GM23248 (cell line): ENCODE results near the gene SLC16A8. TPM values are rescaled to one million over a fixed set of nuclear protein-coding genes. Genes with fewer than 3 reads are reported as not detected.

Experiments used
- DNase-seq: peaks from one replicate; pipeline ENCODE4 v3.0.0-alpha.2; 2015
- H2AFZ ChIP-seq: fragments of 200-600 bp; sonication (generic); 2 replicates; pipeline ENCODE4 v1.6.1; 2016; ENCODE audit warnings: antibody characterized with exemption
- H3F3A ChIP-seq: fragments of 200-600 bp; sonication (generic); 2 replicates; pipeline ENCODE4 v1.6.1; 2016; ENCODE audit warnings: mild to moderate bottlenecking, antibody characterized with exemption, mixed run types; ENCODE audit not compliant: insufficient read depth
- H3K27ac ChIP-seq: fragments of 200-600 bp; sonication (generic); 2 replicates; pipeline ENCODE4 v1.5.1; 2016; ENCODE audit warnings: mild to moderate bottlenecking
- H3K27me3 ChIP-seq: fragments of 200-600 bp; sonication (generic); replicated peaks from 2 replicates; pipeline ENCODE4 v1.6.1; 2016; ENCODE audit warnings: mild to moderate bottlenecking; ENCODE audit not compliant: insufficient read depth
- H3K36me3 ChIP-seq: fragments of 200-600 bp; sonication (generic); 2 replicates; pipeline ENCODE4 v1.6.1; 2016; ENCODE audit warnings: low read depth, mild to moderate bottlenecking
- H3K4me1 ChIP-seq: fragments of 200-600 bp; sonication (generic); 2 replicates; pipeline ENCODE4 v1.6.1; 2016; ENCODE audit warnings: mild to moderate bottlenecking; ENCODE audit not compliant: insufficient read depth
- H3K4me2 ChIP-seq: fragments of 200-600 bp; sonication (generic); one replicate; pipeline ENCODE4 v1.6.1; 2016; ENCODE audit warnings: mild to moderate bottlenecking; ENCODE audit not compliant: unreplicated experiment
- H3K4me3 ChIP-seq: fragments of 200-600 bp; sonication (generic); 2 replicates; pipeline ENCODE4 v1.5.1; 2016; ENCODE audit warnings: mild to moderate bottlenecking
- H3K79me2 ChIP-seq: fragments of 200-600 bp; sonication (generic); 2 replicates; pipeline ENCODE4 v1.6.1; 2016; ENCODE audit warnings: mild to moderate bottlenecking; ENCODE audit not compliant: insufficient read depth
- H3K9ac ChIP-seq: fragments of 200-600 bp; sonication (generic); 2 replicates; pipeline ENCODE4 v1.6.1; 2016; ENCODE audit warnings: mild to moderate bottlenecking
- H3K9me2 ChIP-seq: fragments of 200-600 bp; sonication (generic); 2 replicates; pipeline ENCODE4 v1.6.1; 2016; ENCODE audit warnings: mixed run types, mild to moderate bottlenecking, moderate library complexity; ENCODE audit not compliant: insufficient read depth
- H3K9me3 ChIP-seq: fragments of 200-600 bp; sonication (generic); one replicate; pipeline ENCODE4 v1.6.1; 2017; ENCODE audit warnings: low read depth
- H4K20me1 ChIP-seq: fragments of 200-600 bp; sonication (generic); 2 replicates; pipeline ENCODE4 v1.6.0; 2016; ENCODE audit not compliant: insufficient read depth
- EZH2 ChIP-seq: fragments of 200-600 bp; sonication (generic); IDR thresholded peaks from 2 replicates; pipeline ENCODE4 v1.6.1; 2018; ENCODE audit warnings: antibody characterized with exemption, mild to moderate bottlenecking; ENCODE audit not compliant: insufficient read depth, poor library complexity, severe bottlenecking
- EZH2phosphoT487 ChIP-seq: fragments of 200-600 bp; sonication (generic); IDR thresholded peaks from 2 replicates; pipeline ENCODE4 v1.6.1; 2018; ENCODE audit warnings: antibody characterized with exemption, moderate library complexity, mild to moderate bottlenecking, low read depth; ENCODE audit not compliant: insufficient read depth
- WGBS, 2 experiments: methylation state at CpG; one replicate each; pipeline ENCODE4 v1.1.6; 2015 to 2017; ENCODE audit warnings: low lambda C conversion rate in 2 of 2, low coverage in 1 of 2; ENCODE audit errors: missing lambda C conversion rate in 2 of 2; 5-methylcytosine and 5-hydroxymethylcytosine counted together
- in situ Hi-C: fragments of 300-500 bp; cut with MboI; formaldehyde crosslinking; loops from 2 replicates; pipeline ENCODE4 v1.15.0; 2020
- polyA plus RNA-seq: library from polyadenylated mRNA; unstranded; fragments of >200 nt; fragmentation: Nextera tagmentation; extraction: Ambion mirVana; gene quantifications from 2 replicates; pipeline ENCODE4 v1.2.1, GENCODE V29; 2016
- total RNA-seq: library from RNA; depleted of rRNA; stranded (reverse); fragments of >200 nt; shearing (Covaris generic); gene quantifications from 2 replicates; pipeline ENCODE4 v1.2.3, GENCODE V29; 2014

The SLC16A8 gene
- total and polyA plus RNA-seq, 2 experiments from 2014 or later, result 1.3 to 1.4 TPM

DNA sequence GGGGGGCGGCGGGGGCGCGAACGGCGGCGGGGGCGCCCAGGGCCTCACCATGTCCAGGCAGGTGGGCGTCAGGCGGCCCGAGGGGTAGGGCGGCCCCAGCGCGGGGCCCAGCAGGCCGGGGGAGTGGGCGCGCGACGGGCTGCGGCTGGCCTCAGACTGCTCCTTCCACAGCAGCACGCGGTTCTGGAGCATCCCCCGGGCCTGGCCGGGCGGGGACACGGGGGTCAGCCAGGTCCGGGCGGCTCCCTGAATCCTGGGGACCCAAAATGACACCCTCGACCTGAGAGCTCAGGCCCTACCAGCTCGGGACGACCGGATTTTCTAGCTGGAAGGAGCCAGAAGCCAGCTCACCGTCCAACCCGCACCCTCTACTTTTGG, 5.5 kb upstream of the SLC16A8 start:
- Histone ChIP-seq H3K4me1 (no peaks in the 10 kb centered on the region), H3K27ac (no peak overlapping the region), H2AFZ (no peak overlapping the region), H3K9ac (no peak overlapping the region), H3K9me2 (no peaks in the 10 kb centered on the region), H3F3A (peaks cover 9% of the 10 kb centered on the region; the same call in 1 of the 2 replicates), H3K79me2 (no peaks in the 10 kb centered on the region), H3K4me2 (no peak overlapping the region), H4K20me1 (no peaks in the 10 kb centered on the region), H3K36me3 (no peaks in the 10 kb centered on the region), H3K4me3 (no peak overlapping the region), H3K9me3 (no peaks in the 10 kb centered on the region), H3K27me3 (no peaks in the 10 kb centered on the region)
- TF ChIP-seq EZH2phosphoT487, result no peak
- TF ChIP-seq EZH2, result no peak
- WGBS, 2 experiments, result 29 to 44% methylated on average over 10 to 24 of the region's 34 CpGs
- in situ Hi-C loops, result no loop called here
- no peak for DNase-seq

DNA sequence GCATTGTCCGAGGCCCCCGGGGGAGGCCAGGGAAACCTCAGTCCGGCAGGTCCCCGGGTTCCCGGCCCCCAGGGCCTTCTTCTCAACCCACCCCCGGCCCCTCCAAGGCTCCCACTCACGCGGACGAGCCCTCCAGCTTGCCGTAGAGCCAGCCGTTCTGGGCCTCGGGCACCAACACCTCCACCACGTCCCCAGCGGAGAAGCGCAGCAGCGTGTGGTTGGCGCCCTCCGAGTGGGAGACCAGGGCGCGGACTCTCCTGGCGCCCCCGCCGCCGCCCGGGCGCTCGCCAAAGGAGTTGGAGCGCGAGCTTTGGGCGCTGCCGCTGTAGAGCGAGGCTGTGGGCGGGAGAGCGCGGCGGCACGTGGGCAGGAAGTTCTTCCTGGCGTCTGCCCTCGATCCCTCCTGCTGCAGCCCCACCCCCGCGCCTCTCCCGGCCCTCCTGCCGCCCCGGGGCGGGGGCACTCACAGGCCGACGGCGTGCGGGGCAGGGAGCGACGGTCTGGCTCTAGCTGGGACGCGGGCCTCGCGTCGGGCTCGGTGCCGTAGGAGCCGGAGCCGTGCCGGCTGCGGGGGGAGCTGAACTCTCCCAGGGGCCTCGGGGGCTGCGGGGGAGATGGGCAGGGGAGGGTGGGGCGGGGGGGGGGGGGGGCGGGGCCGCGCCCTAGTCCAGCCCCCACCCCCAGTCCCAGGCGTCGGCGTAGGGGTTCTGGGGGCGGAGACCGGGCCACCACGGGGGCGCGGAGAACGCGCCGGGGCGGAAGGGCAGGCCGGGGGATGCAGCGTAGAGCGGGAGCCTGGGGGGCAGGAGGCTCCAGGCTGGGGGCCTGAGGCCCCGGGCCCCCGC, 4.9 kb upstream of the SLC16A8 start:
- peak overlapping the region; percentile 75 for H3K4me3 ChIP-seq
- peak; percentile 70 for DNase-seq
- H3K27ac ChIP-seq, result no peak overlapping the region
- no peaks in the 10 kb centered on the region for H3K9me2 ChIP-seq
- peak overlapping the region; percentile 70 for H3K9ac ChIP-seq
- H3K79me2 ChIP-seq, result no peaks in the 10 kb centered on the region
- H3K36me3 ChIP-seq, result no peaks in the 10 kb centered on the region
- peak overlapping the region; percentile 82 for H3K4me2 ChIP-seq
- H3F3A ChIP-seq, result peaks cover 9% of the 10 kb centered on the region; the same call in 1 of the 2 replicates
- no peaks in the 10 kb centered on the region for H4K20me1 ChIP-seq
- 4 to 11% methylated on average over 39 to 62 of the region's 85 CpGs for WGBS, 2 experiments
- H2AFZ ChIP-seq, result peak overlapping the region; percentile 71
- H3K4me1 ChIP-seq, result no peaks in the 10 kb centered on the region
- no peaks in the 10 kb centered on the region for H3K9me3 ChIP-seq
- TF ChIP-seq EZH2 (no peak), EZH2phosphoT487 (no peak)
- in situ Hi-C loops, result no loop called here
- H3K27me3 ChIP-seq, result no peaks in the 10 kb centered on the region

- TF ChIP-seq EZH2, result no peak
- no peak for TF ChIP-seq EZH2phosphoT487
- Histone ChIP-seq H3K27ac (no peak overlapping the region), H3K9me2 (no peaks in the 10 kb centered on the region), H2AFZ (no peak overlapping the region), H3K4me3 (peak overlapping the region; percentile 75), H3K4me2 (peak overlapping the region; percentile 82), H3F3A (peaks cover 9% of the 10 kb centered on the region; the same call in 1 of the 2 replicates), H3K27me3 (no peaks in the 10 kb centered on the region), H3K9ac (no peak overlapping the region), H3K4me1 (no peaks in the 10 kb centered on the region), H3K79me2 (no peaks in the 10 kb centered on the region), H3K9me3 (no peaks in the 10 kb centered on the region), H3K36me3 (no peaks in the 10 kb centered on the region), H4K20me1 (no peaks in the 10 kb centered on the region)
- in situ Hi-C loops, result no loop called here
- 75 to 76% methylated on average over 10 to 12 of the region's 12 CpGs for WGBS, 2 experiments
- no peak for DNase-seq
These were observed 3.9 kb upstream of the SLC16A8 start for GRCh38 chr22:38087855-38088254.

GRCh38 chr22:38086942-38087341, 3.0 kb upstream of the SLC16A8 start:
- H3K4me3 ChIP-seq, result no peak overlapping the region
- H2AFZ ChIP-seq, result no peak overlapping the region
- H3K9me2 ChIP-seq, result no peaks in the 10 kb centered on the region
- H3F3A ChIP-seq, result peaks cover 9% of the 10 kb centered on the region; the same call in 1 of the 2 replicates
- in situ Hi-C loops, result no loop called here
- no peaks in the 10 kb centered on the region for H3K79me2 ChIP-seq
- no peaks in the 10 kb centered on the region for H3K36me3 ChIP-seq
- no peaks in the 10 kb centered on the region for H3K27me3 ChIP-seq
- no peak for DNase-seq
- no peak overlapping the region for H3K9ac ChIP-seq
- 87 to 91% methylated on average over 13 of the region's 13 CpGs for WGBS, 2 experiments
- TF ChIP-seq EZH2 (no peak), EZH2phosphoT487 (no peak)
- H3K4me1 ChIP-seq, result no peaks in the 10 kb centered on the region
- H3K9me3 ChIP-seq, result no peaks in the 10 kb centered on the region
- H4K20me1 ChIP-seq, result no peaks in the 10 kb centered on the region
- H3K27ac ChIP-seq, result no peak overlapping the region
- H3K4me2 ChIP-seq, result no peak overlapping the region
